ENCODE results near the gene PCIF1. TPM values are rescaled to one million over a fixed set of nuclear protein-coding genes. Genes with fewer than 3 reads are reported as not detected.

Gene PCIF1
- total RNA-seq, 1 experiment from 2014 or later, result 26.8 TPM

- Histone ChIP-seq H3T11ph (ENCODE audit: low read length) (no peak overlapping the region), H3K56ac (ENCODE audit: insufficient read length, low read depth, low read length) (no peak overlapping the region), H2AFZ (ENCODE audit: low read length) (no peak overlapping the region), H3K9ac (ENCODE audit: extremely low read depth, insufficient read length, low read length) (no peak overlapping the region), H3K4me2 (ENCODE audit: insufficient read depth, insufficient read length, low read length) (no peak overlapping the region), H3K23ac (ENCODE audit: insufficient read length, low read depth, low read length) (no peak overlapping the region), H3K4me1 (ENCODE audit: insufficient read depth, low read length) (no peaks in the 10 kb centered on the region), H3K27me3 (ENCODE audit: insufficient read depth, low read length) (no peaks in the 10 kb centered on the region), H3K79me1 (ENCODE audit: insufficient read depth, low read depth, low read length, poor library complexity, severe bottlenecking) (no peaks in the 10 kb centered on the region), H4K20me1 (ENCODE audit: control insufficient read depth, insufficient read depth, insufficient read length) (no peaks in the 10 kb centered on the region), H4K8ac (replicated peaks; ENCODE audit: insufficient read length, low read depth, low read length) (no peak overlapping the region), H4K5ac (ENCODE audit: insufficient read length, low read depth, low read length) (no peak overlapping the region), H2BK20ac (ENCODE audit: low read depth, low read length, poor library complexity, severe bottlenecking) (no peak overlapping the region), H3K27ac (ENCODE audit: insufficient read length, low read depth, low read length) (no peak overlapping the region), H2BK5ac (ENCODE audit: insufficient read length, low read length) (no peak overlapping the region), H2BK120ac (ENCODE audit: low read depth, low read length, poor library complexity, severe bottlenecking) (no peak overlapping the region), H4K91ac (ENCODE audit: insufficient read length, low read depth, low read length) (no peak overlapping the region), H3K79me2 (ENCODE audit: insufficient read depth, low read length) (no peaks in the 10 kb centered on the region), H2BK12ac (ENCODE audit: insufficient read length, low read depth, low read length) (no peak overlapping the region), H2AK5ac (ENCODE audit: insufficient read length, low read length) (no peak overlapping the region), H2BK15ac (ENCODE audit: low read depth, low read length) (no peak overlapping the region), H3K14ac (ENCODE audit: insufficient read depth, low read length) (no peak overlapping the region), H3K23me2 (ENCODE audit: insufficient read length, low read depth, low read length, poor library complexity, severe bottlenecking) (no peaks in the 10 kb centered on the region), H3K9me3 (ENCODE audit: control insufficient read depth, low read depth, low read length) (no peaks in the 10 kb centered on the region), H3K4ac (ENCODE audit: low read depth, low read length) (no peak overlapping the region), H3K18ac (ENCODE audit: insufficient read length, low read depth, low read length) (no peak overlapping the region)
- no CpG with 5 or more reads among the region's 16 CpGs for WGBS (ENCODE audit: extremely low coverage, insufficient read length, low lambda C conversion rate)
- Mint-ChIP-seq H3K36me3 (ENCODE audit: insufficient read depth in 1 of 3, low read depth in 3 of 3) (peaks cover 52 to 66% (median 56%) of the 10 kb centered on the region in 3 experiments; a peak in 6 of 7 replicates), H3K9me3 (no peaks in the 10 kb centered on the region), H3K27me3 (ENCODE audit: low read depth) (no peaks in the 10 kb centered on the region), H3K27ac (peak overlapping the region in 1 of 3 experiments; percentile 50; a peak in 1 of 7 replicates), H3K4me3 (no peak overlapping the region; a peak in 1 of 5 replicates), H3K4me1 (peaks cover 7 to 9% of the 10 kb centered on the region in 2 experiments)
- DNase-seq, result no peak
- no peak for TF ChIP-seq CTCF (conservative IDR thresholded peaks at IDR 0.05)
Measured at GRCh38 chr20:45904583-45905504, 29.6 kb upstream of the PCIF1 start.
